DOHH2 (cell line): ENCODE measurements around the gene SMOC1.
A peak's percentile ranks its signal among the peaks of the same experiment; 100 is the strongest.

Source experiments
- EZH2phosphoT487 ChIP-seq: fragments of 200-600 bp; sonication (generic); IDR thresholded peaks from 2 replicates; pipeline ENCODE4 v1.6.1; 2017; ENCODE audit warnings: borderline replicate concordance, mild to moderate bottlenecking, antibody characterized with exemption, low read length, moderate library complexity, mixed read lengths
- TF ChIP-seq, protein P1 (sequence below): fragments of 200-600 bp; sonication (generic); IDR thresholded peaks from one replicate; pipeline ENCODE4 v1.5.1; 2014; ENCODE audit warnings: antibody characterized with exemption, mild to moderate bottlenecking, low read depth, low read length; ENCODE audit not compliant: poor library complexity, severe bottlenecking

DNA sequence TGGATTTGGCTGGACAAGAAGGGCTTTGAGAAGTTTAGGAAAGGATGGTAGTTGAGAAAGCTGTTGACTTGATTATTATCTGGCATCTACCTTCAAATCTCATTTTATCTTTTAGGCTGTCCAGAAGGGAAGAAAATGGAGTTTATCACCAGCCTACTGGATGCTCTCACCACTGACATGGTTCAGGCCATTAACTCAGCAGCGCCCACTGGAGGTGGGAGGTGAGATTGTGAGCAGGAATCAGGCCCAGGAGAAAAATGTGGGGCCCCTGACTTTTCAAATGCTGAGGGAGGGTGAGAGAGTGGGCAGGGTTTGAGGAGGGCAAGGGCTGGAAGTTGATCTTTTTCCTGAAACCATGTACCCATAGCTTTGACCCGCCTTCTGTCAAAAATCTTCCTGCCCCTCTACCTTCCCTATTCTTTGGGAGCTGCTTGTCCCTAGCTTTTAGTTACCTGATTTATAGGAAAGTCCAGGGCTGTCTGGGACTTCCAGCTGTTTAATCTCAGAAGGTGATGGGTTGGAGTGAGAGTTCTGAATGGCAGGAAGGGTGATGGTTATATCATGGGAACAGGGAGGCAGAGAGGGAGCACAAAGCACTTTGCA, 134.2 kb downstream of the SMOC1 start:
- TF ChIP-seq EZH2phosphoT487: no peak
- TF ChIP-seq, protein P1, sequence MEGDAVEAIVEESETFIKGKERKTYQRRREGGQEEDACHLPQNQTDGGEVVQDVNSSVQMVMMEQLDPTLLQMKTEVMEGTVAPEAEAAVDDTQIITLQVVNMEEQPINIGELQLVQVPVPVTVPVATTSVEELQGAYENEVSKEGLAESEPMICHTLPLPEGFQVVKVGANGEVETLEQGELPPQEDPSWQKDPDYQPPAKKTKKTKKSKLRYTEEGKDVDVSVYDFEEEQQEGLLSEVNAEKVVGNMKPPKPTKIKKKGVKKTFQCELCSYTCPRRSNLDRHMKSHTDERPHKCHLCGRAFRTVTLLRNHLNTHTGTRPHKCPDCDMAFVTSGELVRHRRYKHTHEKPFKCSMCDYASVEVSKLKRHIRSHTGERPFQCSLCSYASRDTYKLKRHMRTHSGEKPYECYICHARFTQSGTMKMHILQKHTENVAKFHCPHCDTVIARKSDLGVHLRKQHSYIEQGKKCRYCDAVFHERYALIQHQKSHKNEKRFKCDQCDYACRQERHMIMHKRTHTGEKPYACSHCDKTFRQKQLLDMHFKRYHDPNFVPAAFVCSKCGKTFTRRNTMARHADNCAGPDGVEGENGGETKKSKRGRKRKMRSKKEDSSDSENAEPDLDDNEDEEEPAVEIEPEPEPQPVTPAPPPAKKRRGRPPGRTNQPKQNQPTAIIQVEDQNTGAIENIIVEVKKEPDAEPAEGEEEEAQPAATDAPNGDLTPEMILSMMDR: peak; percentile 90
